Keratinocyte (primary cell): ENCODE results near the gene RPS15A. TPM values are rescaled to one million over a fixed set of nuclear protein-coding genes. Genes with fewer than 3 reads are reported as not detected.

ENCODE experiments used
- DNase-seq: peaks from one replicate; pipeline ENCODE4 v3.0.0-alpha.2; 2011; ENCODE audit warnings: low read depth, missing footprints, low spot score
- FAIRE-seq: peaks from 2 replicates; lab custom pipeline; 2011; peaks lifted over from hg19 to GRCh38; lab: Jason Lieb, UNC
- H2AFZ ChIP-seq: 2 replicates; pipeline ENCODE4 v1.6.0; 2012; ENCODE audit warnings: low read length, control low read depth, inconsistent platforms; ENCODE audit not compliant: control insufficient read depth
- H3K27ac ChIP-seq: 2 replicates; pipeline ENCODE4 v1.5.1; 2011; ENCODE audit warnings: low read length; ENCODE audit not compliant: control insufficient read depth, insufficient read depth
- H3K27me3 ChIP-seq: 3 replicates; pipeline ENCODE4 v1.6.0; 2011; ENCODE audit warnings: low read length; ENCODE audit not compliant: control insufficient read depth, insufficient read depth; ENCODE audit errors: extremely low read depth
- H3K36me3 ChIP-seq, 2 experiments: 2 replicates in 1 of 2; 3 replicates in 1 of 2; pipeline ENCODE4 v1.5.1; 2011; ENCODE audit warnings: low read length in 2 of 2, mild to moderate bottlenecking in 1 of 2; ENCODE audit not compliant: control insufficient read depth in 2 of 2, insufficient read depth in 2 of 2; ENCODE audit errors: extremely low read depth in 1 of 2
- H3K4me1 ChIP-seq: 3 replicates; pipeline ENCODE4 v1.5.1; 2011; ENCODE audit warnings: low read length; ENCODE audit not compliant: control insufficient read depth, insufficient read depth; ENCODE audit errors: extremely low read depth
- H3K4me2 ChIP-seq: 3 replicates; pipeline ENCODE4 v1.6.0; 2011; ENCODE audit warnings: low read depth, low read length; ENCODE audit not compliant: control insufficient read depth, insufficient read depth; ENCODE audit errors: extremely low read depth
- H3K4me3 ChIP-seq, 3 experiments: fragments of 200-600 bp in 1 of 3; sonication (generic) in 1 of 3; 2 replicates in 2 of 3; 3 replicates in 1 of 3; pipeline ENCODE4 v1.5.1; 2011 to 2016; ENCODE audit warnings: low read length in 3 of 3, mild to moderate bottlenecking in 3 of 3, control low read depth in 2 of 3, inconsistent platforms in 1 of 3, low read depth in 1 of 3, mixed read lengths in 1 of 3, mixed run types in 1 of 3, moderate library complexity in 1 of 3; ENCODE audit not compliant: control insufficient read depth in 2 of 3, insufficient read depth in 2 of 3; ENCODE audit errors: extremely low read depth in 1 of 3
- H3K79me2 ChIP-seq: 2 replicates; pipeline ENCODE4 v1.6.0; 2012; ENCODE audit warnings: low read length; ENCODE audit not compliant: control insufficient read depth, insufficient read depth
- H3K9ac ChIP-seq: 3 replicates; pipeline ENCODE4 v1.6.0; 2011; ENCODE audit warnings: low read length; ENCODE audit not compliant: control insufficient read depth, insufficient read depth; ENCODE audit errors: extremely low read depth
- H3K9me1 ChIP-seq: 3 replicates; pipeline ENCODE4 v1.6.0; 2011; ENCODE audit warnings: low read length; ENCODE audit not compliant: control insufficient read depth, insufficient read depth; ENCODE audit errors: extremely low read depth
- H3K9me3 ChIP-seq: 2 replicates; pipeline ENCODE4 v1.5.1; 2012; ENCODE audit warnings: low read depth, low read length; ENCODE audit not compliant: control insufficient read depth
- H4K20me1 ChIP-seq: 3 replicates; pipeline ENCODE4 v1.6.0; 2011; ENCODE audit warnings: low read length; ENCODE audit not compliant: control insufficient read depth, insufficient read depth; ENCODE audit errors: extremely low read depth
- EZH2 ChIP-seq: IDR thresholded peaks from one replicate; pipeline ENCODE4 v1.6.1; 2012; ENCODE audit warnings: inconsistent platforms, mild to moderate bottlenecking, low read length, moderate library complexity
- dilution Hi-C: fragments of 300-500 bp; cut with MboI; formaldehyde crosslinking; loops from one replicate; pipeline ENCODE4 v1.7.0; 2020; ENCODE audit warnings: low sequenced_read_pairs; ENCODE audit not compliant: extremely low pct_ligation_motif_present
- polyA plus RNA-seq, 5 experiments: library from polyadenylated mRNA; depleted of rRNA in 3 of 5; stranded (reverse) in 3 of 5; stranded (forward) in 1 of 5; unstranded in 1 of 5; fragments of >200 nt; gene quantifications; 1 replicate in 1 of 5; 2 replicates in 3 of 5; 3 replicates in 1 of 5; pipeline versions ENCODE4 v1.2.1 to v1.2.3, GENCODE V29; 2011 to 2012; ENCODE audit warnings: missing spikeins in 2 of 5, low read depth in 1 of 5, low replicate concordance in 1 of 5
- TF ChIP-seq, protein P1 (sequence below), 3 experiments: IDR thresholded peaks in 1 of 3; conservative IDR thresholded peaks in 1 of 3; optimal IDR thresholded peaks in 1 of 3; 2 replicates in 2 of 3; 3 replicates in 1 of 3; pipeline versions ENCODE3 to v1.5.1; 2011; ENCODE audit warnings: low read length in 3 of 3, mild to moderate bottlenecking in 3 of 3, moderate library complexity in 2 of 3, control low read depth in 1 of 3, inconsistent platforms in 1 of 3; ENCODE audit not compliant: insufficient read depth in 2 of 3; ENCODE audit errors: extremely low read depth in 1 of 3

The RPS15A gene
- polyA plus RNA-seq, 1 donor (not counting 4 experiments of a cell fraction or from before 2014, with no cell fraction given), result 4,116 TPM

DNA sequence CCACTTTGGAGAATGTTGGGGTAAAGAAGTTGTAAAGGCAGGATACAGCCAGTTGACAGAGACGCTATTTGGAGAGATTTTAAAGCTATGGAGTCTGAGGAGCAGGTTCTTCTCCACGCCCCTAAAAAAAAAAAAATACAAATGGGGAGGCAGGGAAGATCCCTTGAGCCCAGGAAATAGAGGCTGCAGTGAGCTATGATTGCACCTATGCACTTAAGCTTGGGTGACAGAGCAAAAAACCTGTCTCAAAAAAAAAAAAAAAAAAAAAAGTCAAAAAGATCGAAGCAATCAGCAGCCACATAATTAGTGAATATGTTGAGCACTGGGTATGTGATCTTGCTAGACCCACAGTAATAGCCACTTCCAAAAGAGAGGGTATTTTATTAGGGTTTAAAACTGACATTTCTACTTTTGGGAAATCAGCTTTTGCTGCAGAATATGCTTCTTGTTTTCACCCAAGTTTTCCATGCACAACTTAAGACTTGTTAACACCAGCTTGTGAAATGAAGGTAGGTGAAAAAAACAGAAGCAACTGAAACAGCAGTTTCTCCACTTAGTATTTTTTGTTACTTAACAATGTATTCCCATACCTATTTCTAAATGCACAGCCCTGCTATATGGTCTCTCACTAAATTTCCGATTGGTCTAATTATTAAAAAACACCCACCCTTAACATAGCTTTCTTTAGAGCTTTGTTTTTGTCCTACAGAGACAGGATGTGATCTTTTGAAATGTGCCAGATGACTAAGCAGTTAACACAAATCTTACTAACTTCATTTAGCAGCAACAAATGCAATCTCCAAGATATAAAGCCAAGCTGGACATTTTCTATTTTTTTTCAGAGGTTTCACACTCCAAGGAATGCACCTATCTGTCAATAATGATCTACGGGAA, 13.7 kb upstream of the RPS15A start:
- no peak overlapping the region for H3K9ac ChIP-seq

DNA sequence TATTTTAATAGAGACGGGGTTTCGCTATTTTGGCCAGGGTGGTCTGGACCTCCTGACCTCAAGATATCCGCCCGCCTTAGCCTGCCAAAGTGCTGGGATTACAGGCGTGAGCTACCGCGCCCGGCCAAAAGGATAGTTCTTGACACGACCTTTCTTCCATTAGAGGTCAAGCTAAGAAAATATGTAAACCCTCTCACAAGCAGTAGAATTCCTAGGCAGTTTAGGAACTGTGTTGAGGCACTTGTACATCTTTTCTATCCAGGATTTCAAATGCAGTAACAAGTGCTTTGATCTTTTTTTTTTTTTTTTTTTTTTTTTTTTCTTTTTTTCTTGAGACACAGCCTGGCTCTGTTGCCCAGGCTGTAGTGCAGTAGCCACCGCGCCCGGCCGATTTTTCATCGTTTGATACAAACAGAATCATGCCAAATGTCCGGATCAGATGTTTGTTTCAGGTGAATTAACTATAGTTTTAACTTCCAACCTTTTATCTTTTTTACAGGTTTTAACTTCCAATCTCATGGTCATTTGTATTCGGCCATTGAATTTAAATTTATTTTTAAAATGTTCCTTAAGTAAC, 12.7 kb upstream of the RPS15A start:
- Histone ChIP-seq H2AFZ (no peak overlapping the region), H3K79me2 (peaks cover 34% of the 10 kb centered on the region), H3K27ac (no peak overlapping the region), H4K20me1 (peaks cover 5% of the 10 kb centered on the region), H3K4me1 (peaks cover 37% of the 10 kb centered on the region), H3K4me3 (no peak overlapping the region), H3K9me1 (no peaks in the 10 kb centered on the region), H3K36me3 (peaks cover 5 to 6% of the 10 kb centered on the region in 2 experiments), H3K27me3 (no peaks in the 10 kb centered on the region), H3K4me2 (no peak overlapping the region), H3K9ac (no peak overlapping the region), H3K9me3 (no peaks in the 10 kb centered on the region)
- DNase-seq (no peak), FAIRE-seq (no peak)
- TF ChIP-seq, protein P1, sequence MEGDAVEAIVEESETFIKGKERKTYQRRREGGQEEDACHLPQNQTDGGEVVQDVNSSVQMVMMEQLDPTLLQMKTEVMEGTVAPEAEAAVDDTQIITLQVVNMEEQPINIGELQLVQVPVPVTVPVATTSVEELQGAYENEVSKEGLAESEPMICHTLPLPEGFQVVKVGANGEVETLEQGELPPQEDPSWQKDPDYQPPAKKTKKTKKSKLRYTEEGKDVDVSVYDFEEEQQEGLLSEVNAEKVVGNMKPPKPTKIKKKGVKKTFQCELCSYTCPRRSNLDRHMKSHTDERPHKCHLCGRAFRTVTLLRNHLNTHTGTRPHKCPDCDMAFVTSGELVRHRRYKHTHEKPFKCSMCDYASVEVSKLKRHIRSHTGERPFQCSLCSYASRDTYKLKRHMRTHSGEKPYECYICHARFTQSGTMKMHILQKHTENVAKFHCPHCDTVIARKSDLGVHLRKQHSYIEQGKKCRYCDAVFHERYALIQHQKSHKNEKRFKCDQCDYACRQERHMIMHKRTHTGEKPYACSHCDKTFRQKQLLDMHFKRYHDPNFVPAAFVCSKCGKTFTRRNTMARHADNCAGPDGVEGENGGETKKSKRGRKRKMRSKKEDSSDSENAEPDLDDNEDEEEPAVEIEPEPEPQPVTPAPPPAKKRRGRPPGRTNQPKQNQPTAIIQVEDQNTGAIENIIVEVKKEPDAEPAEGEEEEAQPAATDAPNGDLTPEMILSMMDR (optimal IDR thresholded peaks at IDR 0.05 in 1 of 3, IDR thresholded peaks at IDR 0.05 in 1 of 3, conservative IDR thresholded peaks at IDR 0.05 in 1 of 3; ENCODE audit: extremely low read depth in 1 of 3, insufficient read depth in 2 of 3, low read length in 3 of 3), result no peak
- no peak for TF ChIP-seq EZH2
- dilution Hi-C loops, result no loop called here

More for the DNA sequence above, 13.7 kb upstream of the RPS15A start:
- no peak overlapping the region for H3K4me3 ChIP-seq
- no peak for DNase-seq
- H3K9me3 ChIP-seq, result no peaks in the 10 kb centered on the region
- peaks cover 6 to 8% of the 10 kb centered on the region in 2 experiments for H3K36me3 ChIP-seq
- H3K27ac ChIP-seq, result peak overlapping the region; percentile 60
- no peaks in the 10 kb centered on the region for H3K9me1 ChIP-seq
- H4K20me1 ChIP-seq, result peaks cover 5% of the 10 kb centered on the region
- peak overlapping the region; percentile 54 for H3K4me2 ChIP-seq
- peak; percentile 9 for FAIRE-seq
- no peak overlapping the region for H2AFZ ChIP-seq
- H3K4me1 ChIP-seq, result peaks cover 33% of the 10 kb centered on the region
- peaks cover 25% of the 10 kb centered on the region for H3K79me2 ChIP-seq
- dilution Hi-C loops, result no loop called here
- no peak for TF ChIP-seq EZH2
- TF ChIP-seq, protein P1 (optimal IDR thresholded peaks at IDR 0.05 in 1 of 3, IDR thresholded peaks at IDR 0.05 in 1 of 3, conservative IDR thresholded peaks at IDR 0.05 in 1 of 3; ENCODE audit: extremely low read depth in 1 of 3, insufficient read depth in 2 of 3, low read length in 3 of 3), result no peak
- H3K27me3 ChIP-seq, result no peaks in the 10 kb centered on the region
